Umbilical cord (tissue), 2 donors: ENCODE measurements around the gene GATA3. TPM values are rescaled to one million over a fixed set of nuclear protein-coding genes. Genes with fewer than 3 reads are reported as not detected.
"Not testable (repeated sequence)": the region's sequence is repeated elsewhere in the genome, so short reads cannot be mapped to it uniquely, and the experiment has no call there.

Experiments used
- DNase-seq: peaks from one replicate; pipeline ENCODE4 v3.0.0-alpha.2; 2015; ENCODE audit warnings: low spot score
- total RNA-seq: library from RNA; depleted of rRNA; stranded (reverse); fragments of >200 nt; gene quantifications from one replicate; pipeline ENCODE4 v1.2.3, GENCODE V29; 2014; ENCODE audit warnings: low replicate concordance; ENCODE audit not compliant: insufficient read depth

Gene GATA3
- total RNA-seq, result 1.9 TPM

DNA sequence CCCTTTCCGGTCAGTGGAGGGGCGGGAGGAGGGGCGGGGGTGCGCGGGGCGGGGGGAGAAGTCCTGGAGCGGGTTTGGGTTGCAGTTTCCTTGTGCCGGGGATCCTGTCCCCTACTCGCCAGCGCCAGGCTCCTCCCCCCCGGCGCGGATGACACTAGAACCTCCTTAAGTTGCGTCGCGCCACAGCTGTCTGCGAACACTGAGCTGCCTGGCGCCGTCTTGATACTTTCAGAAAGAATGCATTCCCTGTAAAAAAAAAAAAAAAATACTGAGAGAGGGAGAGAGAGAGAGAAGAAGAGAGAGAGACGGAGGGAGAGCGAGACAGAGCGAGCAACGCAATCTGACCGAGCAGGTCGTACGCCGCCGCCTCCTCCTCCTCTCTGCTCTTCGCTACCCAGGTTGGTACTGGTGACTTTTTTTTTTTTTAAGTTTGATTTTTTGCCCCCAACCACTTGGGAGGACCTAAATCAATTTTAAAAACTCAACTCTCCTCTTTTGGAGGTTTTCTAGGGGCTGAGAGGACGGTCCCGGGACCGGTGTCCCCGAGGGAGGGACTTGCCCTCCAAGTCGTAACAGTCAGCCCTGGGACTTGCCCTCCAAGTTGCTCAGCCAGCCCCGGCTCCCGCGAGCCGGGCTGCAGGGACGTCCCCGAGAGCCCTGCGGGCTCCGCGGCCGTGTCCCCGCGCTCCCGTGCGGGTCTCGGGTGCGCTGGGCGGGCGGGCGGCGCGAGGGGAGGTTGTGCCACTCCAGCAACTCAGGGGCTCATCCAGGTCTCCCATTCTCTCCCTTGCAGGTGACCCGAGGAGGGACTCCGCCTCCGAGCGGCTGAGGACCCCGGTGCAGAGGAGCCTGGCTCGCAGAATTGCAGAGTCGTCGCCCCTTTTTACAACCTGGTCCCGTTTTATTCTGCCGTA lies at the start of gene GATA3:
Gene GATA3, plus strand, starts transcription at position 195 of the 914 bp plus-strand sequence. CDS start 968 bp downstream, outside the sequence.
- DNase-seq, result peak; percentile 87

DNA sequence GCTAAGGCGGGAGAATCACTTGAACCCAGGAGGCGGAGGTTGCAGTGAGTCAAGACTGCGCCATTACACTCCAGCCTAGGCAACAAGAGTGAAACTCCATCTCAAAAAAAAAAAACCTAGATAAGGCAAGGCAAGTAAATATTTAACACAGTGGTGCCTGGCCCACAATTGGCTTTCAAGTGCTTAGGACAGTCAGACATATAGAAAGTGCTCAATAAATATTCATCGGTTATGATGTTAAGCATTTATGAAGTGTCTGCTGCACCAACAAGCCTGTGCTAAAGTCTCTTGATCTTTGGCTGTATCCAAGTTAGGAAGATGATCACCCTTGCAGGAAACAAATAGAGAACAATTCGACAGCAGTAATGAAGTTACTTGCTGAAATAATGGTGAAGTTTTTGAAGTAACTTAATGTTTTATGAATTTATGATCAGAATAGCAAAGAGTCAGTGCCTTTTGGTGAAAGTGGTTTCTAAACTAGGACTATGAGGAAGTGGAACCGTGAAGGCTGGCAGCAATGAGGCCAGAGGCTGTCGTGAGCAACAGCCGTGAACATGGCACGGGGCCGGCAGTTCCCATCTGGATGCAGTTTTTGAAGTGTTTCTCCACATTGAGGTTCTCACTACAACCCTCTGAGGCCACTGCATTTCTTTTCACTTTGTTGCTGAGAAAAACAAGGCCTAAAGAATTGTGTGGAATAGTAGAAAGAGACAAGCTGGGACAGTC lies 48.1 kb upstream of the GATA3 start:
- no peak for DNase-seq

DNA sequence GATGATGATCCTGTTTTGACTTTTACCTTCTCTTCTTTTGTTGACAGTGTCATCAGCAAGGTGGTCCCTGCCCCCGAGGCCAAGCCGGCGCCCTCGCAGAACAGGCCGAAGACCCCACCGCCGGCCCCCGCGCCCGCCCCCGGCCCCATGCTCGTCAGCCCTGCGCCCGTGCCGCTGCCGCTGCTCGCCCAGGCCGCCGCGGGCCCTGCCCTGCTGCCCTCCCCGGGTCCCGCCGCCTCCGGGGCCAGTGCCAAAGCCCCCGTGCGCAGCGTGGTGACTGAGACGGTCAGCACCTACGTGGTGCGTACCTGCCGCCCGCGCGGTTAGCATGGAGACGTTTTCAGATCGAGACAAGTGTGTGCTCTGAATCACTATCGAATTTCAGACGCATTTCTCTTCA lies 45.5 kb upstream of the GATA3 start:
- DNase-seq, result no peak

DNA sequence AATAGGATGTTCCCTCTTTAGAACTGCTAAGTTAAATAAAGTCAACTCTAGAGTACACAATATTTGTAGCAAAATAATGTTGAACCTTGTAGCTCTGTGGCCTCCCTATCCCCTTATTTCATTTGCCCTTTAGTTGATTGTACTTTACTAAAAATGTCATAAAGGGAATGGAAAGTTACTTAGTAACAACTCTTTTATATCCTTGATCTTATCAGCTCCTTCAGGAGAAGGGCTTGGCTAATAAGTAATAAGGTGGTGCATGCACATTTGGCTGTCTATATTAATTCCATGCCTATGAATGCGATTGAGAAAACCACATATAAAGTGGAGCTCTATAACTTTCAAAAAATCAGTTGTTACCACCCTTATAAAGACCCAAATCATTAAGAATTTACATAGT lies 41.5 kb upstream of the GATA3 start:
- no peak for DNase-seq

DNA sequence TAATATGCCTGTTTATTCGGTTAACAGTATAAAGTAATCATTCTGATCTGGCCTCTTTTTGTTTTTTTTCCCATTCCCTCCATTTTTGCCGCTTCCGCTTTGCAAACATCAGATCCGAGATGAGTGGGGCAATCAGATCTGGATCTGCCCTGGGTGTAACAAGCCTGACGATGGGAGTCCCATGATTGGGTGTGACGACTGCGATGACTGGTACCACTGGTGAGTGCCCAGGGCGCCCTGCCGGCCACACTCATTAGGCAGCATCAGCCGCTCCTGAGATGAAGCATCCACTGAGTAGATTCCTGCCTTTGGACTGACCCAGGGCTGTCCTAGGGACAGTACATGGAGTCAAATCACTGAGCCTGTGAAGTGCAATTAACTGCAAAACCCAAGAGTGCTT lies 40.9 kb upstream of the GATA3 start:
- no peak for DNase-seq

DNA sequence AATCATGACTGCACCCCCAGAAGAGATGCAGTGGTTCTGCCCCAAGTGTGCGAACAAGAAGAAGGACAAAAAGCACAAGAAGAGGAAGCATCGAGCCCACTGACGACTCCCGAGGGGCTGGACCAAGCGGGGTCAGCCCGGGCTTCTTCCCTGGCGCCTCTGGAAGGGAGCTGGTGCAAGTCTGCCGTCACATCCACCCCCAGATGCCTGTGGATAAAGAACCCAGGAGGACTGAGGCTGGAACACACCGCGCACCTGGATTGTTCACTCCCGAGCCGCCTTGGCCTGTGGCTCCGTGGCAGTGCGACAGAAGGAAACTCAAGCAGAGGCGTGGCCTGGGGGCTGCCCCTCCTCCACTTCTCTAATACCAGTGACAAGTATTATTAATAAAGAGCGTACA lies 39.8 kb upstream of the GATA3 start:
- DNase-seq, result no peak

DNA sequence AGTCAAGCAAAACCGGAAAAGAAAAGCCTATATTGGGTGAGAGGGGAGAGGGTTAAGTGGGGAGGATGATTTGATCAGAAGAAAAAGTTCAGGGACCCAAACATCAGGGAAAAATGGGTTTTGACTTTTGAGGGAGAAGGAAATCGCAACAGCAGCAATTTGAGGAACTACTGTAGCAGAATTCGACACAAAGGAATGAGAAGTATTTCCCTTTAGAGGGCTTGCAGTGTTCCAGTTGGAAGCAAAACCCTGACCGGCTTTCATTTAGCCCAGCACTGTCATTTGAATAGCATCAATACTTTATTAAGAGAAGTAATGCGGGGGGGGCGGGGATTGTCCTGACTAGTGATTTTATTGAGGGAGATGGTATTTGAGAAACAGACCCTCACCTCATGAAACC lies 37.2 kb upstream of the GATA3 start:
- DNase-seq, result peak; percentile 33

DNA sequence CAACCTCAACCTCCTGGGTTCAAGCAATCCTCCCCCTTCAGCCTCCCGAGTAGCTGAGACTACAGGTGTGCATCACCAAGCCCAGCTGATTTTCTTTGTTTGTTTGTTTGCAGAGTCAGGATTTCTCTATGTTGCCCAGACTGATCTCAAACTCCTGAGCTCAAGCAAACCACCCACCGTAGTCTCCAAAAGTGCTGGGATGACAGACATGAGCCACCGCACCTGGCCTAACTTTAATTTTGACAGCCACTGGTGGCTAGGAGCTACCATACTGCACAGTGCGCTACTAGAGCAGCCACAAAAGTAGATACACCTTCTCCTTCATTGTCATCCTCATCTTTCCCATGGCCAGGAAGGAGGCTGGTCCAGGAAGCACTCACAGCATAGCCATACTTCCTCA lies 31.2 kb upstream of the GATA3 start:
- DNase-seq, result no peak

DNA sequence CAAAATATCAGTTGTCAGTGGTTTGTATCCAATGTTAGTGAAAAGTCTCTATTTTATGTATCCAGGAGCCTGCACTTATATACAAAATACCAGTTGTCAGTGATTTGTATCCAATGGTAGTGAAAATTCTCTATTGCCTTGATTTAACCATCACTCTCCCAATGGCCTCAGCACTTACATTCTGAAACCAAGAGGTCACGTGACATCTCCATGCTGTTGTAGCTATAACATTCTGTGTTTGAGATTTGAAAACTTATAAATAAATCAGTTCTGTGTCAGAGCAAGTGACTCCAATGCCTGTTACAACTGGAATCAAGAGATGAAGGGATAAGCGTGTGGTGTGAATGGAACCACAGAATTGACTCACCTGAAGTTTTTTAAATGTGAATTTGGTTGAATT lies 30.6 kb upstream of the GATA3 start:
- DNase-seq, result no peak

DNA sequence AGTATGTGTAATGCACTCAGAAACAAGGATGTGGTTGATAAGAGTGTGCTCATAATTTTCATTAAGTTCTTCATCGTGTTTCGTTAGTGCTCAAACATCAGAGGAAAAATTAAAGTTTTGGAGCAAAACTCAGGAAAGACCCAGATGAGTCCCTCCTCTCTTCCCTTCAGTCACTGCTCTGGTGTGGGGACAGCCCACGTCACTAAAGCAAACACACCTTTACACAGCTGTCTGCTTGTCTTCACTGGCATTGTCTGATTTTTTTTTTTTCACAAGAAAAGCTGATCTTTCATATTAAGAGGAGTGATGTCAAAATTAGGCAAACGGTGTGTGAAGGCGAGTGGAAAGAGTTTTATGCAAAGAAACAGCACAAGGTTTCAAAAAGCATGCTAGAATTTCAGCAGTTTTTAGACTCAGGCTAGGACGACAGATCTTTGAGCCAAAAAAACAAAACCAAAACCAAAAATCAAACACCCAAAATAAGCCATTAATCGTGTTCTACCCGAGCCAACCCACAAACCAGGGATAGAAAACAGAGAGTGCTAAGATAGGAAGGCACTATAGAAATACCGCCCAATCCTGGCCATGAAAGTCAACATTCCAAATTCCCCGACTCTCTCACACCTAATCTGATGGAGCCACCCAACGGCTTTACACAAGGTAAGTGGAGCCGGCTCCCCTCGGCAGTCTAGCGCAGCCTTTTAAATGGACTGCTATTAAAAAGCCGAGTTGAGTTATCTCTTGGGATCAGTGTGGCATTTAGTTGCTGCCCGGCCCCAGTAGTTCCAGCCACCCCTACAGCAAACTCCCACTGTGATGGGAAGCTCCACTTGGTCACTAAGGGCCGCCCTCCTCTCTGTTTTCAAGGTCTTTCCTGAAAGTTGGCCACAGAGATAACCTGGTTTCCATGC lies 27.9 kb upstream of the GATA3 start:
- DNase-seq, result no peak

DNA sequence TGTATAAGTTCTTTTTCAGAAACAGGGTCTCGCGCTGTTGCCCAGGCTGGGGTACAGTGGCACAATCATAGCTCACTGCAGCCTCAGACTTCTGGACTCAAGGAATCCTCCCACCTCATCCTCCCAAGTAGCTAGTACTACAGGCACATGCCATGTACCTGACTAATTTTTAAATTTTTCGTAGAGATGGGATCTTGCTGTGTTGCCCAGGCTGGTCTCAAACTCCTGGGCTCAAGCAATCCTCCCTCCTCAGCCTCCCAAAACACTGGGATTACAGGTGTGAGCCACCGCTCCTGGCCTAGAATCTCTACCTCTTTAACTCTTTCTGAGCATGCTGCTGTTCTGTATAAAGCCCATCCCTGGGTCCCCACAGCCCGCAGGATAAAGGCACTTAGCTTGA lies 23.3 kb upstream of the GATA3 start:
- not testable (repeated sequence) for DNase-seq

DNA sequence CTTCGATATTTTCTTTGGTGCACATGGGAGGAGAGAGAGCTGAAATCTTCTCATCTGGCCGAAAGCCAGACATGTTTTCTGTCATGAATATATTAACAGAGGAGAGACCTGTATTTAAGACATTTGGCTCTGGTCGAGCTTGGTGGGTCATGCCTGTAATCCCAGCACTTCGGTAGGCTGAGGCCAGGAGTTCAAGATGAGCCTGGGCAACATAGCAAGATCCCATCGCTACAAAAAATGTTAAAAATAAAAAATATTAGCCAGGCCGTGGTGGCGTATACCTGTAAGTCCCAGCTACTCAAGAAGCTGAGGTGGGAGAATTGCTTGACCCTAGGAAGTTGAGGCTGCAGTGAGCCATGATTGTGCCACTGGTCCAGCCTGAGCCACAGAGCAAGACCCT lies 21.9 kb upstream of the GATA3 start:
- no peak for DNase-seq

DNA sequence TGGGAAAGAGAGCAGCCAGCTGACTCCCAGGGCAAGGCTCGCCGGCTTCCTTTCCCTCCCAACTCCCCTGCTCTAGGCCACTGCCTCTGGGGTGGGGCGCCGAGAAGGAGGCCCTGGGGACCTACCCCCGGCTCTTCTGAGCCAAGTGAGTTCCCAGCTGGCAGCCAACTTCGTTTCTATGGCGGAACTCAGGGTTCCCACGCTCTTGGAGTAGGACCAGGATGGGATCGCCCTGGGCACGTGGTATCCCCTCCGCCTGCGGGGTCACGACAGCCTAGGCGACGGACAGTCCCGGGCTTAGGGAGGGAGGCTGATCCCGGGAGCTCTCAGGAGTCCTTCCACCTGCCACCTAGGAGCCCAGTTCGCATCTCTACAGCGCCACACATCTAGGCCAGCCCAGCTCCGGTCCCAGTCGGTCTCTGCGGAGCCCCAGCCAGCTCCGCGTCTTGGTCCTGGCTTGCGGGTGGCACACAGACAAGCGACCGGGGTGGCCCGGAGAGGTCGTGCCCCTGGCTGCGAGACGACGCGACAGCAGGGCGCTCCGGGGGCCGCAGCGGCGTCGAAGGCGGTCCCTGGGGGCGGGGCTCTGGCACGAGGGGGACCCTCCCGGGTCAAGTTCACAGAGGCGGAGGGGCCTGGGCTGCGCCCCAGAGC lies 20.5 kb upstream of the GATA3 start:
- no peak for DNase-seq

DNA sequence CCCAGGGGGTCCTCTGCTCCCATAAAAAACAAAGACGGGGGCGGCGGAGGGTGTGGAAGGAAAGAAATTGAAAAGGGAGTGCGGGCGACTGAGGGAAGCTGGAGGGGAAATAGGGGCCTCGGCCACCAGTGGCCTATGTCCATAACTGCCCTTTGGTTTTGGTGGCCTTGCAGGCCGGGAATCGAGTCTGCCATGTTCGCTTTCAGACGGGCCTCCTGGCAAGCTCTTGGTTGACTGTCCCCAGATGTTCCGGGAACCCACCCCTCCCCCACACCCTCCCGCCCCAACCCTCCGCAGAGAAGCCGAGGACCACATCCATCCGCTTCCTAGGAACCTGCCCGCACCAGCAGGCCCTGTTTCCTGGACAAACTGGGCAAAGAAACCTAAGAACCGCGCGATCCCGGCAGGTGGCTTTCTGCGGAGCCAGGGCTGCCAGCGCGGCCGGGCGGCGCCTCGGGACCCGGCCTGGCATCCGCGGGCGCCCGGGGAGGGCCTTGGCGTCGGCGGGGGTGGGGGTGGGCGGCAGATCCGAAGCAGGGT lies 20.0 kb upstream of the GATA3 start:
- no peak for DNase-seq

DNA sequence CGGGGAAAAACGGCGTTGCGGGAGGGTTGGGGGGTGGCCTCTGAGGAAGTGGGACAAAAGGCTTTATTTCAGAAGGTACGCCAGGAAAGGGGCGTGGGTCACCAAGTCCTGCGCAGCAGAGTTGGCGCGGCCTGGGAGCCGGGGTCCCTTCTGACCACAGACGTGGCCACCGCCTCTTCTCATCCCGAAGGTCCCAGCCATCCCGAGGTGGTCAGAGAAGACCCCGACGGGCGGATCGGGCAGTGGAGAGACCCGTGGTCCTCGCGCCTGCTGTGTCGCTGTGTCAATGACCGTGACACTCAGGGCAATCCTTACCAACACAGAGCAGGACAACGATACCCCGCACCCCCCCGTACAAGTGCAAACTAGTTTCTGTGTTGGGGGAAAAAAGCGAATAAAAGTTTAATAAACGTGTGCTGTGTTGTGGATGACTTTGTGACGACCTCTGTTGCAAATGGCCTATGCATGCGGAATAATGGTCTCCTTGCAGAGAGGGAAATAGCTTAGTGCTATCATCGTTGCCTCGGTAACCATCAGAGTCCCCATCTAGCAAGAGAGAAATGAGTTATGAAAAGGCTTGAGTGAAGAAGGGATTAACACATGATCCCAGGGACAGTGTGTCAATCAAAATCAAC lies 19.4 kb upstream of the GATA3 start:
- no peak for DNase-seq

DNA sequence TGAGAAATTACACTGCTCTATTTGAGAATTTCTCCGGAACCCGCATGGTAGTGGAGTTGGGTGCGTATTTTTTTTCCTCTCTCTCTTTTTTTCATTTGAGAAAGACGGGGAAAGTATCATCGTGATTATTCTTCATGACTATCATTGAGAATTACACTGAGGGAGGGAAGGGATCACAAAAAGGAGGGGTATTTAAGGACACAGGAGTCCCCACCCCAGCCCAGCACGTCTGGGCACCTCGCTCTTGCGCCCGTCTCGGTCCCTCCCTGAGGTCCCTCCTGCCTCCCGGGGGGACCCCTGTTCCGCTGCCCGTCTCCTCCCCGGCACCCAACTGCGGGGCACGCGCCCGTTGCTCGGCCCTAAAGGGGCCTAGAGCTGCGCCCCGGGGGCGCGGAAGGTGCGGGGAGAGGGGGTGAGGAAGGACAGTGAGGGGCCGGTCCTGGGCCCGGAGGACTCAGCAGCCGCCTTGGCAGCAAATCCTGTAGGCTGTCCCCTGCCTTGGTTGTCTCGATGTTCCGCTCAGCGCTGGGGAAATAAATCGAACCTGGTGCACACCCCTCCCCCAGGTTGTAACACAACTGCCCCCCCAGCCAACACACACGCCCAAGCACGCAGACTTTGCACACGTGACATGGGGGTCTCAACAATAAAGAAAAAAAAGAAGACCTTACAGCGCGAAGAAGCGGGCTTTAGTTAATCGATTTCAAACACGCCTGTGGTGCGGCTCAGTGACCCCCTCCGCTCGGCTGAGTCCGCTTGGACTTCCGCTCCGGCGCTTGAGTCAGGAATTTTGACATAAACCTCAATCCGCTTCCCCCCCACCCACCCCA lies 18.6 kb upstream of the GATA3 start:
- DNase-seq, result no peak

DNA sequence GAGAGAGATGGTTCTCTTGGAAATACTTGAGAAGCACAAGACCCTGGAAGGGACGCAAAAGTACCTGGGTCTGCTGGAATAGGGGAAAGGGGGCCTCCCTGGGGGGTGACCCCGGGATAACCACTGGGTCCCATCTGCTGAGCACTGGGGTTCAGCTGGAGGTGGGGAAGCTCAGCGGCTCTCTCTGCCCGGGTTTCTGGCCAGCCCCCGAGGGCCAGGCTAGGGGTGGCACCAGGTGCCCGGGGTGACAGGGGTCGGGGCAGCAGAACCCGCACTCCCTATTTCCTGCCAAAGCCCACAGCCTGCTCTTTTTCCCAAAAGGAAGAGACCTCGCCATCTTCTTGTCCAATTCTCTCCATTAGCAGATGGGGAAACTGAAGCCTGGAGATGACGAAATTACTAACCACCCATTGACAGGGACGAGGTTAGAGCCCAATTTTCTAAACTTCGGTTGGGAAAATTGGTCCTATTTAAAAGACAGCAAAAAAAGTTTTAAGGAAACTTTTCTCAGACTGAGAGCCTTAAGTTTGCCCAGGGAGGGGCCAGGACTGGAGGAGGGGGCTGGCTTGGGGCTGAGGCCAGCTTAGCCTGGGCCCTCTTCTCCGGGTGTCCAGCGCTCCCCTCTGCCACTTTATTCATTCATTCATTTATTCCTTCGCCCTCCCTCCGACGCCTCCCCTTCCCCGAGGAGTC lies 17.8 kb upstream of the GATA3 start:
- no peak for DNase-seq

DNA sequence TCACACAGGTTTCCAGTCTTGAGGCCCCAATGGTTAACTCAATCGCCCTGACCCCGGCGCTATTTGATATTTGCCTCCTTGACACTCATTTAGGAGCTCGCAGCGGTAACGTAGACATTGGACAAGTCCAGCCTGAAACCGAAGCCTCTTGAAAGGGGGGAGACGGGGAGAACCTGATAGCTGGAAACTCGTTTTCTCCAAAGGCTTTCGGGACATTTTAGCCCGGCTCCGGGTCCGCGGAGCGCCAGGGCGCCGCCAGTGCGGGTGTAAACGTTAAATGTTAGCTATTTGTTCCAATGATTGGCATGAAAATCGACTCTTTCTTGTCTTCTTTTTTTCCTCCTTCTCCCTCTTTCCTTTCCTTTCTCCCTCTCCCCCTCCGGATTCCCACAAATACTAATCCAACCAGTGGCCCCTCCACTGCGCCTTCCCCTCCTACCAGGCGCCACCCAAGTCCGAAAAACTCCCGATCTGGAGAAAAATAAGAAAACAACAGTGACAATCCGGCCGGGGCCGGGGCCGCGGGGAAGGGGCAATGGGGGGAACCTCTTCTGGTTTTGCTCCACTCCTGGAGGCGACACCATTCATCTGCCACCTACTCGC lies 17.2 kb upstream of the GATA3 start:
- no peak for DNase-seq
